Activated T-helper 2 cell treated with anti-CD3 and anti-CD28 coated beads, Interferon-gamma antibody, Interleukin-2, Interleukin-4, amounts not matched to agents 10 μg/mL and 5 μg/mL and 100 μg/mL, durations not matched to agents 14 hours and 24 hours and 36 hours (primary cell): Measurements from ENCODE around the gene CD4. TPM values are rescaled to one million over a fixed set of nuclear protein-coding genes. Genes with fewer than 3 reads are reported as not detected.

Experiments used
- DNase-seq: peaks from one replicate; pipeline ENCODE4 v3.0.0; 2021; ENCODE audit warnings: low spot score
- H3K27ac Mint-ChIP-seq: one replicate; pipeline ENCODE4 v1.8.0; 2021; ENCODE audit warnings: mixed read lengths
- H3K27me3 Mint-ChIP-seq: one replicate; pipeline ENCODE4 v1.8.0; 2021; ENCODE audit warnings: low read depth, mixed read lengths
- H3K36me3 Mint-ChIP-seq: one replicate; pipeline ENCODE4 v1.8.0; 2021; ENCODE audit warnings: low read depth, mixed read lengths
- H3K4me1 Mint-ChIP-seq: one replicate; pipeline ENCODE4 v1.8.0; 2021; ENCODE audit warnings: low read depth, mixed read lengths
- H3K4me3 Mint-ChIP-seq: one replicate; pipeline ENCODE4 v1.8.0; 2021; ENCODE audit warnings: low read depth, mild to moderate bottlenecking, moderate library complexity, mixed read lengths
- H3K9me3 Mint-ChIP-seq: one replicate; pipeline ENCODE4 v1.8.0; 2021; ENCODE audit warnings: mixed read lengths
- intact Hi-C: fragments of 100-400 bp; cut with micrococcal nuclease; formaldehyde crosslinking; loops from one replicate; pipeline ENCODE4 v1.15.1; 2023
- total RNA-seq: library from RNA; stranded (reverse); gene quantifications from 2 replicates; pipeline ENCODE4 v1.2.3, GENCODE V29; 2022

Gene CD4
- total RNA-seq, 1 donor from 2014 or later: 368 TPM

DNA sequence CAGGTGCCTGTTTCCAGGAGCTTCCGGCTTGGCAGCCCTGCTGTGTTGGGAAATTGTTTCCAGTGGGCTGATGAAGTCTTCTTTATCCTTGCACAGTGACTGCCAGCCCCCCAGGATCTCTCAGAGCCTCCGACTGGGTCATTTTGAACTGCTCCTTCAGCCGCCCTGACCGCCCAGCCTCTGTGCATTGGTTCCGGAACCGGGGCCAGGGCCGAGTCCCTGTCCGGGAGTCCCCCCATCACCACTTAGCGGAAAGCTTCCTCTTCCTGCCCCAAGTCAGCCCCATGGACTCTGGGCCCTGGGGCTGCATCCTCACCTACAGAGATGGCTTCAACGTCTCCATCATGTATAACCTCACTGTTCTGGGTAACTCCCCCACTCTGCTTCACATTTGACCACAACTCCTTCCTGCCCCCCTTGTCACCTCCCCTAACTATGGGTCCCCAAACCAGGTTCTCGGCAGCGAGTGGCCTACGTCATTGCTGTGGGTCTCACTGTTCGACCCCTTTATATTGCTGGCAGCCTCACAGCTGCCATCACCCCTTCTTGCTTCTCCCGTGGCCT, 14.7 kb upstream of the CD4 start:
- H3K27me3 Mint-ChIP-seq: no peaks in the 10 kb centered on the region
- peaks cover 76% of the 10 kb centered on the region for H3K36me3 Mint-ChIP-seq
- no peak for DNase-seq
- H3K4me1 Mint-ChIP-seq: peaks cover 69% of the 10 kb centered on the region
- no peaks in the 10 kb centered on the region for H3K9me3 Mint-ChIP-seq
- H3K4me3 Mint-ChIP-seq: peak overlapping the region; percentile 78
- intact Hi-C loops: loop anchor here (5.0 kb wide), 1 partner anchor 52 kb away; the partner anchor contains the start of gene COPS7A
- H3K27ac Mint-ChIP-seq: peak overlapping the region; percentile 65

DNA sequence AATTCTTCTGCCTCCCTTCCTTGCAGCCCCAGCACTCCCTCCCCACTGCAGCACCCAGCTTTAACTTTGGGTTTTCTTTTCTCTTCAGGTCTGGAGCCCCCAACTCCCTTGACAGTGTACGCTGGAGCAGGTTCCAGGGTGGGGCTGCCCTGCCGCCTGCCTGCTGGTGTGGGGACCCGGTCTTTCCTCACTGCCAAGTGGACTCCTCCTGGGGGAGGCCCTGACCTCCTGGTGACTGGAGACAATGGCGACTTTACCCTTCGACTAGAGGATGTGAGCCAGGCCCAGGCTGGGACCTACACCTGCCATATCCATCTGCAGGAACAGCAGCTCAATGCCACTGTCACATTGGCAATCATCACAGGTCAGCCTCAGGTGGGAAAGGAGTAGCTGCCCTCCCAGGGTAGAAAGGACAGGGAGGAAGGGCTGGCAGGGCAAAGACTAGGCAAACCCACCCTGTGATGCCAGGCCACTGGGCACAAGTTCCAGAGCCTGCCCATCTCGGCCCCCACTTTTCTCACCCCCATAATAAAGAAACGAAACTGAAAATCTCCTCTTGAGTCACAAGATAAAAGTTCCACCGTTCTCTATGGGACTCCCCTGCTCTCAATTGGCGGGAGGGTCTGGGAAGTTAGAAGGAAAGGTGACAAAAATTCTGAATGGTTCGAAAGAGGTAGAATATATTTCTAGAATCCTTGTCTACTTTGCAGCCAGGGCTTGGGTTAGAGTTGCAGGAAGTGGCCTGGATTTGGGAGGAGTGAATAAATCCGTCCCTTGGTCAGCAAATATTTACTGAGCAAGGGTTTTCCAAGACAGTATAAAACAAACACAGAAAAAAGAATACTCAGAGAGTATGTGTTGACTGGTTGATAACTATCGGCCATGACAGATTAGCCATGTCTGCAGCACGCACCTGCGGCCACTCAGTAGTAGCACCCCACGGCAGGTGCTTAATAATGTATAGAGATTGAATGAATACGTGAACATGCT, 13.8 kb upstream of the CD4 start:
- peaks cover 73% of the 10 kb centered on the region for H3K4me1 Mint-ChIP-seq
- H3K4me3 Mint-ChIP-seq: peak overlapping the region; percentile 78
- H3K27me3 Mint-ChIP-seq: no peaks in the 10 kb centered on the region
- H3K27ac Mint-ChIP-seq: peak overlapping the region; percentile 54
- no peaks in the 10 kb centered on the region for H3K9me3 Mint-ChIP-seq
- H3K36me3 Mint-ChIP-seq: peaks cover 68% of the 10 kb centered on the region
- DNase-seq: no peak
- intact Hi-C loops: no loop called here

DNA sequence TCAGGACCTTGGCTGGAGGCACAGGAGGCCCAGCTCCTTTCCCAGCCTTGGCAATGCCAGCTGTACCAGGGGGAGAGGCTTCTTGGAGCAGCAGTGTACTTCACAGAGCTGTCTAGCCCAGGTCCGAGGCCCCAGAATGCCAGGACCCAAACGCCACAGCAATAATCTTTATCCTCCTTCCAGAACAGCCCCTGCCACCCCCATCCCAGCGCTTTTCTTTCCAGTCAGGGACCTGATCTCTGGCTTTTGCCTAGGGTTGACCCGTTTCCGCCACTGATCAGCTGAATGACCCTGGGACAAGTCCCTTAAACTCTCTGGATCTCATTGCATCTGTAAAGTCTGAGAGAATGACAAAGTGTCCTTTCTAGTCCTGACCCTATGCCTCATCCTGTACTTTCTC, 11.9 kb upstream of the CD4 start:
- intact Hi-C loops: no loop called here
- DNase-seq: no peak
- no peak overlapping the region for H3K4me3 Mint-ChIP-seq
- H3K36me3 Mint-ChIP-seq: peaks cover 52% of the 10 kb centered on the region
- no peaks in the 10 kb centered on the region for H3K27me3 Mint-ChIP-seq
- peaks cover 68% of the 10 kb centered on the region for H3K4me1 Mint-ChIP-seq
- H3K9me3 Mint-ChIP-seq: no peaks in the 10 kb centered on the region
- no peak overlapping the region for H3K27ac Mint-ChIP-seq

DNA sequence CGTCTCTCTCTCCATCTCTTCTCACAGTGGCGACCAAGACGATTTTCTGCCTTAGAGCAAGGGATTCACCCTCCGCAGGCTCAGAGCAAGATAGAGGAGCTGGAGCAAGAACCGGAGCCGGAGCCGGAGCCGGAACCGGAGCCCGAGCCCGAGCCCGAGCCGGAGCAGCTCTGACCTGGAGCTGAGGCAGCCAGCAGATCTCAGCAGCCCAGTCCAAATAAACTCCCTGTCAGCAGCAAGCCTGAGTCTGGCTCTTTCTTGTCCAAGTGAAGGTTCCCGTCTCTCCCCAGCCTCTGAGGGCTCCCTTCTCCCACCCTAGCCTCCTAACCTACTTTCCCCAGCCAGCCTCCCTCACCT, 11.1 kb upstream of the CD4 start:
- peak overlapping the region; percentile 66 for H3K27ac Mint-ChIP-seq
- H3K36me3 Mint-ChIP-seq: peaks cover 51% of the 10 kb centered on the region
- H3K27me3 Mint-ChIP-seq: no peaks in the 10 kb centered on the region
- H3K4me3 Mint-ChIP-seq: peak overlapping the region; percentile 71
- no peak for DNase-seq
- peaks cover 74% of the 10 kb centered on the region for H3K4me1 Mint-ChIP-seq
- intact Hi-C loops: loop anchor here (2.0 kb wide), 1 partner anchor 13 kb away; no protein-coding TSS in a partner anchor
- no peaks in the 10 kb centered on the region for H3K9me3 Mint-ChIP-seq

DNA sequence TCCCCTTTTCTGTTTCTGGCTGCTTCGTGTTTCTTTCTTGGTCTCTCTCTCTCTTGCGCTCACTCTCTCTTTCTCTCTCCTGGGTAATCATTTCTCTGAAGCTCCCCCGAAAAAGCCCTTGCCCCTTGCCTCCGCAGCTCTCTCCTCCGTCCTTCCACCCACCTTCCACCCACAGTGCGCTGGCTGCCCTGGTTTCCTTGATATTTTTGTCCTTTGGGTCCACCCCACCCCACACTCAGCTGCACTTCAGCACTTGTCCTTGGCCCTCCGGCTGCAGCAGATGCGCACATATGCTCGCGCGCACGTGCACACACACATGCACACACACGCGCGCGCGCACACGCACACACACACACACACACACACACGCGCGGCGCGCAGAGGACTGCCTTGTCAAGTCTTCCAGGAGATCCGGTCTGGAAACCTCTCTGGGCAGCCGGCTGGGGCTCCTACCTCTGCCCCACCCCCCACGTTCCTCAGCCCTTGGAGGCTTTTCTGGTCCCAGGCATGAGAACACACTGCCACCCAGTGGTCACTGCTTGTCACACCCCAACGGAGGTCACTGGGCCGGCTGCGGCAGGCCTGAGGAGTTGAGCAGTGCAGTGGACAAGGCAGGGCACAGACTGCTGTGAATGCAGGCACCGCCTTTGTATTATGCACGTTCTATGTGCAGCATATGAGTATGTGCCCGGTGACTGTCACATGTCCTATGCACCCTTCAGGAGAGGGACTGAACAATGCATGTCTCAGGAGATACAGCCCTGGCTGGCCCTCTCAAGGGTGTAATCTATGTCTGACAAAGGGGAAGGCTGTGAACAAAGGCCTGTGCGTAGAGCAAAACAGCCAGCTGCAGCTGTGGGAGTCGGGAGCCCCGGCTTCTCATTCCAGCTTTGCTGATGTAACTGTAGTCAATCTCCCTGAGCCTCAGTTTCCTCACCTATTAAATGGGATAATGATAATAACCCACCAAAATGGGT, 10.5 kb upstream of the CD4 start:
- Mint-ChIP-seq H3K27ac (peak overlapping the region; percentile 66), H3K4me3 (peak overlapping the region; percentile 71), H3K36me3 (peaks cover 48% of the 10 kb centered on the region), H3K4me1 (peaks cover 77% of the 10 kb centered on the region), H3K9me3 (no peaks in the 10 kb centered on the region), H3K27me3 (no peaks in the 10 kb centered on the region)
- DNase-seq: peak; percentile 81
- intact Hi-C loops: loop anchor here (2.0 kb wide), 1 partner anchor 14 kb away; no protein-coding TSS in a partner anchor

DNA sequence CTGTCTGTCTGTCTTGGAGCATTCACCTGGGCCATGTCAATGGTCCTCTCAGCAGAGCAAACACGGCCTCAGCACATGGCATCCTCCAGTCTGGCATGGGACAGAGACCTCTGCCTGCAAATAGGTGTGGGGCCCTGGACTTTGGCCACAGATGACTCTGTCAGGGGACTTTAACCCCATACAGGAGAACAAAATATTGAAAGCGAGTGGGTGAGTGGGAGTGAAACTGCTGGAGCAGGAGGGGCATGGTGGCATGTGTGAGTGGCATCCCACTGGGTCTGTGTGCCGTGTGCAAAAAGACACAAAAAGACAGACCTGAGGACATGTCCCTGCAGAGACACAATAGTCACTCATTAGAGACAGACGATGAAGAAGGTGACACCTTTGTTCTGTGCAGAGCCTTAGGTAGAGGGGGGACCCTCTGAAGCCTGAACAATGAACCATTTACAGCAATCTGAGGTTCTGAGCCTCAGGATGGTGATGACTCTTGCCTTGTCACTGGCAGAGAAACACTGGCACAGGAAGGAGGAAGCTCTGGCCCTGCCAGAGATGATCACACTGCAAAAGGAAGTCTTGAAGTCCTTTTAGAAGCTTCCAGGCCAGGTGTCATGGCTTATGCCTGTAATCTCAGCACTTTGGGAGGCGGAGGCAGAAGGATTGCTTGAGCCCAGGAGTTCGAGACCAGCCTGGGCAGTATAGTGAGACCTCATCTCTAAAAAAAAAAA, 9.5 kb upstream of the CD4 start:
- intact Hi-C loops: loop anchor here (1.0 to 5.0 kb wide), 5 partner anchors 8 to 173 kb away; partner anchors contain the start of genes CD4, CHD4, LAG3 and MLF2
- DNase-seq: no peak
- peaks cover 80% of the 10 kb centered on the region for H3K4me1 Mint-ChIP-seq

DNA sequence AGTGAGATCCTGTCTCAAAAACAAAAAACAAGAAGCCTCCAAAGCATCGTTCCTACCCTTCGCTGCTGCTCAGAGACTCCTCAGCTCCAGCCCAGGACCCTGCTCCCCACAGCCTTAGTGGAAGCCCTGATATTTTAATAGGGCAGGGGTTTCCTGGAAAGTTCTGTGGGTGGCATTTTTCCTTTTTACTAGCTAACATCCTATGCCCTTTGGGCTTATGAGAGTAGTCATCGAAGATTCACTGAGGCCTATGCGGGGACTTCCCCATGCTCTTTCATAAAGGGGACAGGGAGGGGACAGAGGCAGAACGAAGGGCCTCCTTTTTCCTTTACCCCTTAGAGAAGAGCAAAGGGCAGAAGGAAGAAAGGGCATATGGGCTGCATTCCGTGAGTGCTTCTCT, 8.8 kb upstream of the CD4 start:
- H3K36me3 Mint-ChIP-seq: peaks cover 31% of the 10 kb centered on the region
- peaks cover 78% of the 10 kb centered on the region for H3K4me1 Mint-ChIP-seq
- H3K27me3 Mint-ChIP-seq: no peaks in the 10 kb centered on the region
- no peak for DNase-seq
- intact Hi-C loops: loop anchor here (1.0 to 5.0 kb wide), 4 partner anchors 8 to 173 kb away; partner anchors contain the start of genes CD4, CHD4, LAG3 and MLF2
- H3K27ac Mint-ChIP-seq: peak overlapping the region; percentile 66
- H3K9me3 Mint-ChIP-seq: no peaks in the 10 kb centered on the region
- peak overlapping the region; percentile 53 for H3K4me3 Mint-ChIP-seq

More for the DNA sequence above, 9.5 kb upstream of the CD4 start:
- Mint-ChIP-seq H3K27me3 (no peaks in the 10 kb centered on the region), H3K9me3 (no peaks in the 10 kb centered on the region), H3K27ac (peak overlapping the region; percentile 66), H3K36me3 (peaks cover 38% of the 10 kb centered on the region), H3K4me3 (peak overlapping the region; percentile 57)

DNA sequence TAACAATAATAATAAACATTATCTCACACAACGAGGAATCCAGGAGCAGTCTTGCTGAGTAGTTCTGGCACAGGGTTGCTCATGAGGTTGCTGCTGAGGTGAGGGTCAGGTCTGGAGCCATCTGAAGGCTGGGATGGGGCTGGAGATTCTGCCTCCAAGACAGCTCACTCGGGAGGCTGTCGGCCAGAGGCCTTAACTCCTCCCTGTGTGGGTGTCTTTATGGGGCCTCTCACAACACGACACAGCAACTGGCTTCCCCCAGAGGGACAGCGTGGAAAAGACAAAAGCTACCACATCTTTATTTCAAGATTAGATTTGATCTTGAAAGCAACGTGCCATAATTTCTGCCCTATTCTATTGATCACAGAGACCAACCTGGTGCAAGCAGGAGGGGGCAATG, 7.2 kb upstream of the CD4 start:
- DNase-seq: no peak
- Mint-ChIP-seq H3K36me3 (peaks cover 17% of the 10 kb centered on the region), H3K9me3 (no peaks in the 10 kb centered on the region), H3K4me3 (peak overlapping the region; percentile 51), H3K4me1 (peaks cover 75% of the 10 kb centered on the region), H3K27ac (peak overlapping the region; percentile 77), H3K27me3 (no peaks in the 10 kb centered on the region)
- intact Hi-C loops: loop anchor here (5.0 kb wide), 1 partner anchor 175 kb away; the partner anchor contains the start of gene CHD4

DNA sequence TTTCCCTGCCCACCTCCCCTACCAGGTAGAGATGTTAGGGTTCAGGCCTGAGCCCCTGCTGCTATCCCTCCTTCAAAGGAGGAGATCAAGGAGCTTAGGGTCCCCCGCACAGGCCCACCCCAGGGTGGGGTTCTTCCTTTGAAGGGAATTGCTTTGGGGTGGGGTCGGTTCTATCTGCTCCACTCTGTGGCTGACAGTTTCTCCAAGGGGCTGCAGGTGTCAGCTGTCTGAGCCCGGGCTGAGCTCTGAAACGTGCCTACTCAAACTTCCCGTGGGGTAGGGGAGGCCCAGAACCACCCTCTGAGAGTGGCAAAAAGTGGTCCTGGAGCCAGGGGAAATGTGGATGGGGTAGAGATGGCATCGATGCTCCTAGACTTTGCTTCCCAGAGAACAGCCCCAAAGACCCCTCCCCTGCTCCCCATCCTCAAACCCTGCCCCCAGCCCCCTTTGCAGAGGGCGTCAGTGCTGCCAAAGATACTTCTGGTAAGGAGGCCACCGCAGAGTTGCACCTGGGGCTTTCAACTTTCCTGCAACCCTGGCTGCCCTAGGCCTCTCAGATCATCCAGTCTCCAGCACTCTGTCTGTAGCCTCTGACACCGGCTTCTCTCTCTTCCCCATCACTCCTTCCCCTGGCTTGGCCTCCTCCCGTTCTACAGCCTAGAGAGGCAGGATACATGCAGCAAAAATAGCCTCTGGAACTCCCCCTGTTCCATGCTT, 6.3 kb upstream of the CD4 start:
- H3K4me1 Mint-ChIP-seq: peaks cover 71% of the 10 kb centered on the region
- intact Hi-C loops: loop anchor here (5.0 kb wide), 1 partner anchor 176 kb away; the partner anchor contains the start of gene CHD4
- H3K27ac Mint-ChIP-seq: peak overlapping the region; percentile 77
- H3K9me3 Mint-ChIP-seq: no peaks in the 10 kb centered on the region
- peak overlapping the region; percentile 22 for H3K4me3 Mint-ChIP-seq
- H3K36me3 Mint-ChIP-seq: peaks cover 8% of the 10 kb centered on the region
- no peaks in the 10 kb centered on the region for H3K27me3 Mint-ChIP-seq
- no peak for DNase-seq

DNA sequence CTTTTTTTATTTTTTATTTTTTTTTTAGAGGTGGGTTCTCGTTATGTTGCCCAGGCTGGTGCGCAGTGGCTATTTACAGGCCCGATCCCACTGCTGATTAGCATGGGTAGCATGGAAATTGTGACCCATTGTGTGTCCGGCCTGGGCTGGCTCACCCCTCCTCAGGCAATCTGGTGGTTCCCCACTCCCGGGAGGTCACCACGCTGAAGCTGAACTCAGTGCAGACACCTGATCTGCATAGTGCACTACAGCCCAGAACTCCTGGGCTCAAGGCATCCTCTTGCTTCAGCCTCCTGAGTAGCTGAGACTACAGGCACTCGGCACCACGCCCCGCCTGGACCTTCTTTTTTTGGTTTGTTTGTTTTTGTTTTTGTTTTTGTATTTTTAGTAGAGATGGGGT, 5.5 kb upstream of the CD4 start:
- Mint-ChIP-seq H3K27ac (no peak overlapping the region), H3K9me3 (no peaks in the 10 kb centered on the region), H3K4me3 (no peak overlapping the region), H3K27me3 (no peaks in the 10 kb centered on the region), H3K36me3 (peaks cover under 1% of the 10 kb centered on the region), H3K4me1 (peaks cover 69% of the 10 kb centered on the region)
- DNase-seq: no peak
- intact Hi-C loops: loop anchor here (5.0 kb wide), 1 partner anchor 177 kb away; the partner anchor contains the start of gene CHD4

DNA sequence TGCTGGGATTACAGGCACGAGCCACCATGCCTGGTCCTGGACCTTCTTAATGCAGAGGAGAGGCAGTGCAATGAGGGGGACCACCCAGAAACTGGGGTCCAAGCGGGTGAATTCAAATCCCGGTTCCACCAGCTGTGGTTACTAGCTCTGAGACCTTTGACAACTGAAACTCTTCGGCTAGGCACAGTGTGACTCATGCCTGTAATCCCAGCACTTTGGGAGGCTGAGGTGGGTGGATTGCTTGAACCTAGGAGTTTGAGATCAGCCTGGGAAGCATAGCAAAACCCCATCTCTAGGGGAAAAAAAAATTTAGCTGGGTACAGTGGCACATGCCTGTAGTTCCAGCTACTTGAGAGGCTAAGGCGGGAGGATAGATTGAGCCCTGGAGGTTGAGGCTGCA, 5.0 kb upstream of the CD4 start:
- no peaks in the 10 kb centered on the region for H3K27me3 Mint-ChIP-seq
- H3K4me1 Mint-ChIP-seq: peaks cover 69% of the 10 kb centered on the region
- intact Hi-C loops: loop anchor here (5.0 kb wide), 1 partner anchor 177 kb away; the partner anchor contains the start of gene CHD4
- H3K4me3 Mint-ChIP-seq: no peak overlapping the region
- peak overlapping the region; percentile 49 for H3K27ac Mint-ChIP-seq
- H3K36me3 Mint-ChIP-seq: no peaks in the 10 kb centered on the region
- H3K9me3 Mint-ChIP-seq: no peaks in the 10 kb centered on the region
- no peak for DNase-seq
